Mesothelial cell of epicardium (in vitro differentiated cells): ENCODE data around the gene PMM2. TPM values are rescaled to one million over a fixed set of nuclear protein-coding genes. Genes with fewer than 3 reads are reported as not detected.
"Not testable (repeated sequence)": the region's sequence is repeated elsewhere in the genome, so short reads cannot be mapped to it uniquely, and the experiment has no call there.

Experiments
- DNase-seq, 2 experiments: peaks; one replicate each; pipeline ENCODE4 v3.0.0; 2021; ENCODE audit warnings: low spot score in 2 of 2; ENCODE audit not compliant: unreplicated experiment in 2 of 2
- H3K27ac Mint-ChIP-seq: 2 replicates; pipeline ENCODE4 v1.8.0; 2021; ENCODE audit warnings: mixed read lengths
- H3K27me3 Mint-ChIP-seq: 2 replicates; pipeline ENCODE4 v1.8.0; 2021; ENCODE audit warnings: low read depth, mixed read lengths
- H3K36me3 Mint-ChIP-seq: 2 replicates; pipeline ENCODE4 v1.8.0; 2021; ENCODE audit warnings: mixed read lengths
- H3K4me1 Mint-ChIP-seq: 2 replicates; pipeline ENCODE4 v1.8.0; 2021; ENCODE audit warnings: mixed read lengths
- H3K4me3 Mint-ChIP-seq: 2 replicates; pipeline ENCODE4 v1.8.0; 2021; ENCODE audit warnings: mild to moderate bottlenecking, moderate library complexity, mixed read lengths
- H3K9me3 Mint-ChIP-seq: 2 replicates; pipeline ENCODE4 v1.8.0; 2021; ENCODE audit warnings: mixed read lengths
- total RNA-seq: library from RNA; stranded (reverse); gene quantifications from 3 replicates; pipeline ENCODE4 v1.2.1, GENCODE V29; 2021
- TF ChIP-seq, protein P1 (sequence below): fragments of 200-600 bp; sonication (generic); IDR thresholded peaks from one replicate; pipeline ENCODE4 v1.5.0; 2021; ENCODE audit warnings: antibody characterized with exemption; ENCODE audit not compliant: unreplicated experiment

The PMM2 gene
- total RNA-seq, 1 donor from 2014 or later: 41.7 TPM

DNA sequence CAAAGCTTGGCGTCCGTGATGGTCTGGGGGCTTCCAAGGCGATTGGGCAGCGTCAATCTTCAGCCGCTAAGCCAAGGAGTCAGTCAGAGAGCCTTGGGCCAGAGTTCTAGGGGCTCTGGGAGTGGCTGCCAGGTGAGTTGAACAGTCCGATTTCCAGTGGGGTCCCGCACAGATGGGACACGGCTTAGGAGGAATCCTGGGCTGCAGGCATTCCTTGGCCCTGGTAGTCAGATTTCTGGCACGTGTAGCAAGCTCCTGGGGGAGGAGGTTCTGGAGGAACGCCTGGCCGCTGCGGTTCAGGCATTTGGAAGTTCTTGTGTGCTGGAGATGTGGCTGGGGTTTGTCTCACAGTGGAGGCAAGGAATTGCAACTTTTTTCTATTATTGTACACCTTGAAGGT, 45.7 kb downstream of the PMM2 start:
- H3K27me3 Mint-ChIP-seq, H3K27ac Mint-ChIP-seq, H3K9me3 Mint-ChIP-seq, DNase-seq, H3K4me1 Mint-ChIP-seq, H3K4me3 Mint-ChIP-seq: not testable (repeated sequence)
- peaks cover 26% of the 10 kb centered on the region for H3K36me3 Mint-ChIP-seq

DNA sequence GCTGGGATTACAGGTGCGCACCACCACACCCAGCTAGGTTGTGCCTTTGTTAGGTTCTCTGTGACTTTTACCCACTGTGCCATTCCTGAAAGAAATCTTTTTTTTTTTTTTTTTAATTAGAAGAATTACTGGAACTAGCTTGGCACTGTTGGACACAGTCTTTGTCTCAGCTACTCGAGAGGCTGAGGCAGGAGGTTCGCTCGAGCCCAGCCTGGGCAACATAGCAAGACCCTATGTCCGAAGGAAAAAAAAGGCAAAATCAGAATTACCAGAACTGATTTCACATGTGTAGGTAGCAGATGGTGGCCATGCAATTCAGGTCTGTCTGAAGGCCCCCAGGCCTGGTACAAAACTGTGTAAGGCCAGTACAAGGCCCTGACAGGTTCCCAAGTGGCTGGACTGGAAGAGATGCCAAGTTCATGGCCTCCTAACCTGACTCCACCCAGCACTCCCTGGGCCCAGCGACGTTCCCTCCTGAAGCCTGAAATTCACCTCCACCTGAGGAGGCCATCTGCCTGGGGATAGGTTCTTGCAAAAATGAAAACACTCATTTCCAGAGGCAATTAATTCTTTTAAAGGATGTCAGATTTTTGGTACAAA, 48.2 kb downstream of the PMM2 start:
- H3K4me3 Mint-ChIP-seq: no peak overlapping the region
- no peak overlapping the region for H3K27ac Mint-ChIP-seq
- H3K9me3 Mint-ChIP-seq: no peaks in the 10 kb centered on the region
- DNase-seq: no peak
- peaks cover 34% of the 10 kb centered on the region for H3K36me3 Mint-ChIP-seq
- no peaks in the 10 kb centered on the region for H3K27me3 Mint-ChIP-seq
- TF ChIP-seq, protein P1, sequence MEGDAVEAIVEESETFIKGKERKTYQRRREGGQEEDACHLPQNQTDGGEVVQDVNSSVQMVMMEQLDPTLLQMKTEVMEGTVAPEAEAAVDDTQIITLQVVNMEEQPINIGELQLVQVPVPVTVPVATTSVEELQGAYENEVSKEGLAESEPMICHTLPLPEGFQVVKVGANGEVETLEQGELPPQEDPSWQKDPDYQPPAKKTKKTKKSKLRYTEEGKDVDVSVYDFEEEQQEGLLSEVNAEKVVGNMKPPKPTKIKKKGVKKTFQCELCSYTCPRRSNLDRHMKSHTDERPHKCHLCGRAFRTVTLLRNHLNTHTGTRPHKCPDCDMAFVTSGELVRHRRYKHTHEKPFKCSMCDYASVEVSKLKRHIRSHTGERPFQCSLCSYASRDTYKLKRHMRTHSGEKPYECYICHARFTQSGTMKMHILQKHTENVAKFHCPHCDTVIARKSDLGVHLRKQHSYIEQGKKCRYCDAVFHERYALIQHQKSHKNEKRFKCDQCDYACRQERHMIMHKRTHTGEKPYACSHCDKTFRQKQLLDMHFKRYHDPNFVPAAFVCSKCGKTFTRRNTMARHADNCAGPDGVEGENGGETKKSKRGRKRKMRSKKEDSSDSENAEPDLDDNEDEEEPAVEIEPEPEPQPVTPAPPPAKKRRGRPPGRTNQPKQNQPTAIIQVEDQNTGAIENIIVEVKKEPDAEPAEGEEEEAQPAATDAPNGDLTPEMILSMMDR: no peak
- peaks cover 5% of the 10 kb centered on the region for H3K4me1 Mint-ChIP-seq

DNA sequence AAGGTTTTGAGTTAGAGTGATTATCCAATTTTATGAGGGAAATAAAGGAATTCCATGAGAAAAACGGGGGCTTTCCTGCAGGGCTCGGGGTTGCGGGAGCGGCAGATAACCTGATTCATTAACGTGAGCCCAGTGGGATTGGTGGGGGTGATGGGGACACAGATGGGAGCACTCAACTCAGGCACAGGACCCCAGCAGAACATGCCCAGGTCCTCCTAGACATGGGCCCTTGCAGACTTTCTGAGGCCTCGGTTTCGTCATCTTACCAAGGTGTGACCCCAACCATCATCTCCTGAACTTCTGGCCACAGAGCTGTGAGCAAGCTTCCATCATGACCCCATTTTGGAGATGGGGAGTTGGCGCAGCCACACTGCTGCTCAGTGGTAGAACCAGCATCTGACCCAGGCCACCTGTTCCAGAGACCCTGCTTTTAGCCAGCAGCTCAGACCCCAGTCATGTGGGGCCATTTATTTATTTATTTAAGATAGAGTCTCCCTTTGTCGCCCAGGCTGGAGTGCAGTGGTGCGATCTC, 48.8 kb downstream of the PMM2 start:
- H3K4me3 Mint-ChIP-seq: no peak overlapping the region
- no peaks in the 10 kb centered on the region for H3K9me3 Mint-ChIP-seq
- peaks cover 37% of the 10 kb centered on the region for H3K36me3 Mint-ChIP-seq
- no peaks in the 10 kb centered on the region for H3K27me3 Mint-ChIP-seq
- no peak overlapping the region for H3K27ac Mint-ChIP-seq
- H3K4me1 Mint-ChIP-seq: peaks cover 5% of the 10 kb centered on the region
- no peak for DNase-seq
- TF ChIP-seq, protein P1: no peak

DNA sequence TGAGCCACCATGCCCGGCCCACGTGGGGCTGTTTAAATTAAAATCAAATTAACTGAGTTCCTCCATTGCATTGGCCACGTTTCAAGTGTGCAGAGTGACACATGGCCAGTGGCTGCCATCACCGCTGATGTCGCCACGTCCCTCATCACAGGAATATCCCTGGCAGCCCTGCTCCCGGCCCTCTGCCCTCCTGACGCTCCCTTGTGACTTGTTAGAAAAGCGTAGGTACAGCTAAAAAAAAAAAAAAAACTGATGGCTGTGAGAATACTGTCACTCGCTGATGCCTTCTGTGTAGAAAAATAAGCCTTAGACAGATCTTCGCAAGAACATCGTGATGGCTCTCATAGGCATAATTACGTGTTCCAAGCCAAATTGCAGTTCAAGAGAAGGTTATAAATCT, 49.5 kb downstream of the PMM2 start:
- Mint-ChIP-seq H3K27me3 (no peaks in the 10 kb centered on the region), H3K4me1 (peaks cover 3% of the 10 kb centered on the region), H3K36me3 (peaks cover 38% of the 10 kb centered on the region), H3K9me3 (no peaks in the 10 kb centered on the region), H3K4me3 (no peak overlapping the region), H3K27ac (no peak overlapping the region)
- TF ChIP-seq, protein P1: no peak
- DNase-seq: no peak

DNA sequence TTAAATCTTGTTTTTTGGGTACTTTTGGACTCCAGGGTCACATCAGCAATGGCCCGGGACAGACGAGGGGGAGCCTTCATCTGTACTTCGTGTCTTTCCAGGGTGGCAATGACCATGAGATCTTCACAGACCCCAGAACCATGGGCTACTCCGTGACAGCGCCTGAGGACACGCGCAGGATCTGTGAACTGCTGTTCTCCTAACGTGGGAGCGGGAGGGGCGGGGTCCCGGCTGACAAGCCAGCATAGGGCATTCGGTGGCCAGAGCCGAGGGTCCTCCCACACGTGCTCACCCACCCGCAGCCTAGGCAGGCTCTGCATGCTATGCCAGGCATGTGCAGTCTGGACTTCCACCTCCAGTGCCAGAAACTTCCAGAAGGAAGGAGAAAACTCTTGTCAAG, 50.0 kb downstream of the PMM2 start:
- no peak for DNase-seq
- TF ChIP-seq, protein P1: no peak
- Mint-ChIP-seq H3K36me3 (peaks cover 33% of the 10 kb centered on the region), H3K27ac (no peak overlapping the region), H3K4me1 (no peaks in the 10 kb centered on the region), H3K27me3 (no peaks in the 10 kb centered on the region), H3K4me3 (no peak overlapping the region), H3K9me3 (no peaks in the 10 kb centered on the region)

DNA sequence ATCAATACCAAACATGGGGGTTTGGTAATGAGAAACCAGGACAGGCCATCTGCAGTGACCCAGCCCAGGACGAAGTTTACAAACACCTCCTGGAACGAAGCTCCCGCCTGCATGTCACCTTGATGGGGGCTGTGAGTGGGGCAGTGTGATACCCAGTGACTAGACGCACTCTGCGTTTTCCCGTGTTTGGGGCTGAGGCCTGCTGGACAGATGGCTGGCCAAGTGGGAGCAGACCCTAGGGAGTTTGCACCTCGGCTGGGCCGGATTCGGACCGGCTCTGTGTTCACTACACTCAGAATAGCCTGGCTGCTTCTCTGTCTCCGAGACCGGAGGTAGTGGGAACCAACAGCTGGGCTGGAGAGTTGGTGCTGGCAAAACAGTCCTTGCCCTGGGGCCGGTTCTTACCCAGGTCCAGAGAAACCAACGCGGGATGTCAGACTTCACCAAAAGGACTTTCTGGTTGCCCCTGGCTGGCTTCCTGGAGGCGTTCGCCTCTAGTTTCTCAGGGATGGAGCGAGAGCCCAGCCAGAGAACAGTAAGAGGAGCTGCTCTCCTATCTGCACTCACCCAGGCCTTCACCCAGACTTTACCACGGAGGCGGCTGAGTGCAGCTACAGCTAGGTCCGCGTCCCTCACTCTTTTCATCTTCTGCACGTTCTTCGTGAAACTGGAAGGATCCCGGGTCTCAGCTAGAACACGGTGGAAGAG, 50.7 kb downstream of the PMM2 start:
- Mint-ChIP-seq H3K36me3 (peaks cover 34% of the 10 kb centered on the region), H3K4me1 (no peaks in the 10 kb centered on the region), H3K4me3 (no peak overlapping the region), H3K27ac (peak overlapping the region; percentile 16), H3K9me3 (no peaks in the 10 kb centered on the region), H3K27me3 (no peaks in the 10 kb centered on the region)
- TF ChIP-seq, protein P1: no peak
- no peak for DNase-seq
